H9 (cell line): ENCODE measurements around the gene BICD1. TPM values are rescaled to one million over a fixed set of nuclear protein-coding genes. Genes with fewer than 3 reads are reported as not detected.

Experiments used
- DNase-seq: peaks from one replicate; pipeline ENCODE4 v3.0.0-alpha.2; 2017
- H2AFZ ChIP-seq: one replicate; pipeline ENCODE4 v1.6.1; 2013; ENCODE audit warnings: mild to moderate bottlenecking, low read length, control low read depth, moderate library complexity
- H2AK5ac ChIP-seq: 2 replicates; pipeline ENCODE4 v1.6.1; 2013; ENCODE audit warnings: low read length, control low read depth, mixed read lengths; ENCODE audit not compliant: insufficient read length
- H2BK120ac ChIP-seq: one replicate; pipeline ENCODE4 v1.6.1; 2013; ENCODE audit warnings: low read depth, mild to moderate bottlenecking, low read length, control low read depth, inconsistent platforms; ENCODE audit not compliant: poor library complexity, severe bottlenecking
- H2BK12ac ChIP-seq: 2 replicates; pipeline ENCODE4 v1.6.1; 2013; ENCODE audit warnings: low read length, control low read depth, mixed read lengths, low read depth; ENCODE audit not compliant: insufficient read length
- H2BK15ac ChIP-seq: 2 replicates; pipeline ENCODE4 v1.6.1; 2013; ENCODE audit warnings: low read depth, low read length, control low read depth
- H2BK20ac ChIP-seq: one replicate; pipeline ENCODE4 v1.6.1; 2013; ENCODE audit warnings: low read depth, mild to moderate bottlenecking, low read length, control low read depth, inconsistent platforms; ENCODE audit not compliant: poor library complexity, severe bottlenecking
- H2BK5ac ChIP-seq: 2 replicates; pipeline ENCODE4 v1.6.1; 2013; ENCODE audit warnings: low read length, control low read depth, mixed read lengths; ENCODE audit not compliant: insufficient read length
- H3K14ac ChIP-seq: 2 replicates; pipeline ENCODE4 v1.6.1; 2013; ENCODE audit warnings: low read length, control low read depth; ENCODE audit not compliant: insufficient read depth
- H3K18ac ChIP-seq: 2 replicates; pipeline ENCODE4 v1.6.1; 2013; ENCODE audit warnings: low read depth, mild to moderate bottlenecking, mixed read lengths, low read length, control low read depth; ENCODE audit not compliant: insufficient read length
- H3K23ac ChIP-seq: 2 replicates; pipeline ENCODE4 v1.6.1; 2013; ENCODE audit warnings: low read length, control low read depth, mixed read lengths, low read depth; ENCODE audit not compliant: insufficient read length
- H3K23me2 ChIP-seq: 2 replicates; pipeline ENCODE4 v1.6.1; 2013; ENCODE audit warnings: low read depth, mild to moderate bottlenecking, mixed read lengths, low read length, control low read depth; ENCODE audit not compliant: insufficient read length, poor library complexity, severe bottlenecking
- H3K27ac ChIP-seq: 2 replicates; pipeline ENCODE4 v1.5.1; 2013; ENCODE audit warnings: low read length, control low read depth, mixed read lengths, low read depth; ENCODE audit not compliant: insufficient read length
- H3K27me3 ChIP-seq: 2 replicates; pipeline ENCODE4 v1.6.1; 2013; ENCODE audit warnings: low read length, control low read depth, inconsistent platforms; ENCODE audit not compliant: insufficient read depth
- H3K4ac ChIP-seq: 2 replicates; pipeline ENCODE4 v1.6.1; 2013; ENCODE audit warnings: low read depth, mild to moderate bottlenecking, control low read depth, inconsistent platforms, low read length, moderate library complexity
- H3K4me1 ChIP-seq: 2 replicates; pipeline ENCODE4 v1.6.1; 2013; ENCODE audit warnings: low read length, control low read depth, inconsistent platforms; ENCODE audit not compliant: insufficient read depth
- H3K4me2 ChIP-seq: 2 replicates; pipeline ENCODE4 v1.6.1; 2013; ENCODE audit warnings: low read length, control low read depth, mixed read lengths; ENCODE audit not compliant: insufficient read length, insufficient read depth
- H3K56ac ChIP-seq: 2 replicates; pipeline ENCODE4 v1.6.1; 2013; ENCODE audit warnings: low read depth, mild to moderate bottlenecking, mixed read lengths, low read length, control low read depth; ENCODE audit not compliant: insufficient read length
- H3K79me1 ChIP-seq: 2 replicates; pipeline ENCODE4 v1.6.1; 2013; ENCODE audit warnings: low read depth, mild to moderate bottlenecking, moderate library complexity, low read length, control low read depth, inconsistent platforms; ENCODE audit not compliant: insufficient read depth, poor library complexity, severe bottlenecking
- H3K79me2 ChIP-seq: 2 replicates; pipeline ENCODE4 v1.6.1; 2013; ENCODE audit warnings: low read length, control low read depth, inconsistent platforms; ENCODE audit not compliant: insufficient read depth
- H3K9ac ChIP-seq: 2 replicates; pipeline ENCODE4 v1.6.1; 2013; ENCODE audit warnings: low read length, control low read depth, mixed read lengths; ENCODE audit not compliant: insufficient read length; ENCODE audit errors: extremely low read depth
- H3K9me3 ChIP-seq: one replicate; pipeline ENCODE4 v1.6.1; 2013; ENCODE audit warnings: low read depth, low read length, inconsistent platforms; ENCODE audit not compliant: control insufficient read depth
- H3T11ph ChIP-seq: one replicate; pipeline ENCODE4 v1.6.1; 2013; ENCODE audit warnings: mild to moderate bottlenecking, low read length, control low read depth, inconsistent platforms
- H4K20me1 ChIP-seq: one replicate; pipeline ENCODE4 v1.6.1; 2013; ENCODE audit not compliant: control insufficient read depth, insufficient read length, insufficient read depth
- H4K5ac ChIP-seq: 2 replicates; pipeline ENCODE4 v1.6.1; 2013; ENCODE audit warnings: low read depth, mild to moderate bottlenecking, mixed read lengths, low read length, control low read depth; ENCODE audit not compliant: insufficient read length
- H4K8ac ChIP-seq: replicated peaks from 2 replicates; pipeline ENCODE4 v1.6.1; 2013; ENCODE audit warnings: low read length, control low read depth, mixed read lengths, low read depth; ENCODE audit not compliant: insufficient read length
- H4K91ac ChIP-seq: 2 replicates; pipeline ENCODE4 v1.6.1; 2013; ENCODE audit warnings: low read depth, mild to moderate bottlenecking, moderate library complexity, mixed read lengths, low read length, control low read depth; ENCODE audit not compliant: insufficient read length
- H3K27ac Mint-ChIP-seq, 3 experiments: 2 replicates in 2 of 3; 3 replicates in 1 of 3; pipeline ENCODE4 v1.8.0; 2020 to 2021; ENCODE audit warnings: mixed read lengths in 3 of 3, mild to moderate bottlenecking in 1 of 3, moderate library complexity in 1 of 3
- H3K27me3 Mint-ChIP-seq: 2 replicates; pipeline ENCODE4 v1.8.0; 2021; ENCODE audit warnings: low read depth, mild to moderate bottlenecking, moderate library complexity, mixed read lengths
- H3K36me3 Mint-ChIP-seq, 3 experiments: 2 replicates in 2 of 3; 3 replicates in 1 of 3; pipeline ENCODE4 v1.8.0; 2020 to 2021; ENCODE audit warnings: low read depth in 3 of 3, mixed read lengths in 3 of 3; ENCODE audit not compliant: insufficient read depth in 1 of 3
- H3K4me1 Mint-ChIP-seq, 2 experiments: 2 replicates each; pipeline ENCODE4 v1.8.0; 2020; ENCODE audit warnings: mixed read lengths in 2 of 2
- H3K4me3 Mint-ChIP-seq, 2 experiments: 2 replicates in 1 of 2; 3 replicates in 1 of 2; pipeline ENCODE4 v1.8.0; 2020 to 2021; ENCODE audit warnings: mild to moderate bottlenecking in 2 of 2, mixed read lengths in 2 of 2, moderate library complexity in 1 of 2
- H3K9me3 Mint-ChIP-seq, 2 experiments: 2 replicates in 1 of 2; 3 replicates in 1 of 2; pipeline ENCODE4 v1.8.0; 2020; ENCODE audit warnings: mild to moderate bottlenecking in 2 of 2, mixed read lengths in 2 of 2, moderate library complexity in 1 of 2
- CTCF ChIP-seq: fragments of 200-600 bp; sonication (generic); conservative IDR thresholded peaks from 3 replicates; pipeline ENCODE4 v1.8.0; 2021; ENCODE audit warnings: antibody characterized with exemption, mild to moderate bottlenecking
- WGBS: extraction: QIAGEN DNeasy Blood & Tissue Kit; methylation state at CpG from one replicate; pipeline ENCODE4 v1.1.7; 2013; ENCODE audit warnings: missing lambda C conversion rate, low lambda C conversion rate, mixed read lengths; ENCODE audit not compliant: insufficient read length; ENCODE audit errors: extremely low coverage; 5-methylcytosine and 5-hydroxymethylcytosine counted together
- total RNA-seq: library from RNA; stranded (reverse); gene quantifications from 2 replicates; pipeline ENCODE4 v1.2.1, GENCODE V29; 2021

Gene BICD1
- total RNA-seq, 1 experiment from 2014 or later, result 134 TPM

GRCh38 chr12:32379213-32379612, 272.6 kb downstream of the BICD1 start:
- H3K4me3 Mint-ChIP-seq, result no peak overlapping the region
- no peaks in the 10 kb centered on the region for H3K9me3 ChIP-seq
- DNase-seq, result no peak
- no peak overlapping the region for H2BK15ac ChIP-seq
- no peaks in the 10 kb centered on the region for H3K79me1 ChIP-seq
- no peak overlapping the region for H2BK20ac ChIP-seq
- H4K20me1 ChIP-seq, result no peaks in the 10 kb centered on the region
- no peak overlapping the region for H4K5ac ChIP-seq
- H3K27me3 Mint-ChIP-seq, result no peaks in the 10 kb centered on the region
- H3K4me1 ChIP-seq, result peaks cover 3% of the 10 kb centered on the region; the same call in 1 of the 2 replicates
- H2BK5ac ChIP-seq, result no peak overlapping the region
- no peaks in the 10 kb centered on the region for H3K27me3 ChIP-seq
- H3K4me1 Mint-ChIP-seq, result peaks cover 16 to 19% of the 10 kb centered on the region in 2 experiments
- no peak overlapping the region for H3K56ac ChIP-seq
- H3K9ac ChIP-seq, result no peak overlapping the region
- H3K27ac ChIP-seq, result no peak overlapping the region
- H3K23me2 ChIP-seq, result no peaks in the 10 kb centered on the region
- no peak overlapping the region for H3K4ac ChIP-seq
- H3K27ac Mint-ChIP-seq, result peak overlapping the region in 2 of 3 experiments; percentile 0 to 46; a peak in 3 of 7 replicates
- H3T11ph ChIP-seq, result no peak overlapping the region
- H2BK12ac ChIP-seq, result no peak overlapping the region
- TF ChIP-seq CTCF, result no peak
- H2BK120ac ChIP-seq, result no peak overlapping the region
- H3K79me2 ChIP-seq, result no peaks in the 10 kb centered on the region
- H4K91ac ChIP-seq, result no peak overlapping the region
- H3K9me3 Mint-ChIP-seq, result no peaks in the 10 kb centered on the region
- no peak overlapping the region for H2AK5ac ChIP-seq
- WGBS, result no CpG with 5 or more reads among the region's 10 CpGs
- H2AFZ ChIP-seq, result no peak overlapping the region
- H3K18ac ChIP-seq, result no peak overlapping the region
- H3K14ac ChIP-seq, result no peak overlapping the region
- no peak overlapping the region for H3K4me2 ChIP-seq
- H4K8ac ChIP-seq, result no peak overlapping the region
- H3K36me3 Mint-ChIP-seq, result no peaks in the 10 kb centered on the region
- no peak overlapping the region for H3K23ac ChIP-seq
